HEK293 (cell line): Measurements from ENCODE around the gene MTMR10.

Experiments
- CTCF ChIA-PET: fragments of 350-600 bp; formaldehyde crosslinking; extraction: SDS; loops from one replicate; lab custom pipeline; 2021; ENCODE audit warnings: antibody characterized with exemption; lab: Yijun Ruan, JAX
- POLR2A ChIA-PET: fragments of 300-600 bp; formaldehyde crosslinking; extraction: SDS; loops from one replicate; lab custom pipeline; 2020; ENCODE audit warnings: antibody characterized with exemption, inconsistent platforms; lab: Yijun Ruan, JAX
- H3K27ac ChIP-seq: fragments of 200-500 bp; sonication (Bioruptor generic); 2 replicates; pipeline ENCODE4 v1.5.1; 2014; ENCODE audit warnings: low read depth, low read length, control low read depth, inconsistent platforms; ENCODE audit errors: extremely low read depth
- H3K36me3 ChIP-seq, 2 experiments: fragments of 200-500 bp in 1 of 2; sonication (Bioruptor generic) in 1 of 2; 1 replicate in 1 of 2; 2 replicates in 1 of 2; pipeline ENCODE4 v1.5.1; 2014 to 2017; ENCODE audit warnings: inconsistent platforms in 2 of 2, low read length in 2 of 2; ENCODE audit not compliant: control insufficient read depth in 2 of 2, insufficient read depth in 1 of 2
- H3K4me1 ChIP-seq: fragments of 200-500 bp; sonication (Bioruptor generic); 2 replicates; pipeline ENCODE4 v1.5.1; 2014; ENCODE audit warnings: mild to moderate bottlenecking, low read length, inconsistent platforms; ENCODE audit not compliant: control insufficient read depth, insufficient read depth
- H3K4me3 ChIP-seq: 2 replicates; pipeline ENCODE4 v1.5.1; 2011; ENCODE audit warnings: low read depth, mild to moderate bottlenecking, control low read depth, low read length, moderate library complexity
- H3K9me3 ChIP-seq: fragments of 200-500 bp; sonication (Bioruptor generic); 2 replicates; pipeline ENCODE4 v1.5.1; 2014; ENCODE audit warnings: low read depth, low read length, inconsistent platforms; ENCODE audit not compliant: control insufficient read depth, insufficient read depth
- BCL11A ChIP-seq: fragments of 450-650 bp; formaldehyde crosslinking; IDR thresholded peaks from 2 replicates; pipeline ENCODE4 v1.5.1; 2016; ENCODE audit warnings: low read depth, missing biosample characterization, missing genetic modification characterization
- IKZF3 ChIP-seq: fragments of 450-650 bp; IDR thresholded peaks from 2 replicates; pipeline ENCODE4 v1.5.0; 2018; ENCODE audit warnings: missing biosample characterization, mild to moderate bottlenecking, missing genetic modification characterization, moderate library complexity
- KLF7 ChIP-seq: fragments of 450-650 bp; formaldehyde crosslinking; IDR thresholded peaks from 2 replicates; pipeline ENCODE4 v1.5.1; 2016; ENCODE audit warnings: missing biosample characterization, missing genetic modification characterization, borderline replicate concordance
- SP2 ChIP-seq: fragments of 450-650 bp; formaldehyde crosslinking; IDR thresholded peaks from 2 replicates; pipeline ENCODE4 v1.5.1; 2016; ENCODE audit warnings: missing biosample characterization, missing genetic modification characterization
- ZEB2 ChIP-seq: fragments of 450-650 bp; formaldehyde crosslinking; IDR thresholded peaks from 2 replicates; pipeline ENCODE4 v1.5.1; 2016; ENCODE audit warnings: missing biosample characterization, missing genetic modification characterization
- ZNF132 ChIP-seq: fragments of 450-650 bp; formaldehyde crosslinking; IDR thresholded peaks from 2 replicates; pipeline ENCODE4 v1.5.1; 2017; ENCODE audit warnings: missing biosample characterization, missing genetic modification characterization, borderline replicate concordance
- ZNF211 ChIP-seq: fragments of 450-650 bp; formaldehyde crosslinking; IDR thresholded peaks from 2 replicates; pipeline ENCODE4 v1.5.1; 2016; ENCODE audit warnings: low read depth, missing biosample characterization, missing genetic modification characterization
- ZNF24 ChIP-seq: fragments of 450-650 bp; formaldehyde crosslinking; IDR thresholded peaks from 2 replicates; pipeline ENCODE4 v1.5.1; 2016; ENCODE audit warnings: missing biosample characterization, missing genetic modification characterization
- ZNF248 ChIP-seq: fragments of 450-650 bp; formaldehyde crosslinking; IDR thresholded peaks from 2 replicates; pipeline ENCODE4 v1.5.1; 2017; ENCODE audit warnings: missing biosample characterization, missing genetic modification characterization
- ZNF302 ChIP-seq: fragments of 450-650 bp; formaldehyde crosslinking; IDR thresholded peaks from 2 replicates; pipeline ENCODE4 v1.5.1; 2016; ENCODE audit warnings: missing biosample characterization, missing genetic modification characterization, low read depth
- ZNF366 ChIP-seq: fragments of 450-650 bp; formaldehyde crosslinking; conservative IDR thresholded peaks from 2 replicates; pipeline ENCODE4 v1.5.1; 2016; ENCODE audit warnings: missing biosample characterization, missing genetic modification characterization
- ZNF398 ChIP-seq: fragments of 450-650 bp; formaldehyde crosslinking; IDR thresholded peaks from 2 replicates; pipeline ENCODE4 v1.5.1; 2017; ENCODE audit warnings: missing biosample characterization, missing genetic modification characterization
- ZNF426 ChIP-seq: fragments of 450-650 bp; formaldehyde crosslinking; IDR thresholded peaks from 2 replicates; pipeline ENCODE4 v1.5.1; 2017; ENCODE audit warnings: missing biosample characterization, missing genetic modification characterization, mild to moderate bottlenecking, inconsistent platforms, moderate library complexity
- ZNF510 ChIP-seq: fragments of 450-650 bp; formaldehyde crosslinking; IDR thresholded peaks from 2 replicates; pipeline ENCODE4 v1.5.1; 2018; ENCODE audit warnings: mild to moderate bottlenecking, missing genetic modification characterization, missing biosample characterization; ENCODE audit not compliant: insufficient replicate concordance
- ZNF560 ChIP-seq: fragments of 450-650 bp; formaldehyde crosslinking; IDR thresholded peaks from 2 replicates; pipeline ENCODE4 v1.5.1; 2017; ENCODE audit warnings: missing biosample characterization, missing genetic modification characterization, borderline replicate concordance
- ZNF626 ChIP-seq: fragments of 450-650 bp; sonication (Bioruptor Pico); formaldehyde crosslinking; IDR thresholded peaks from 2 replicates; pipeline ENCODE4 v1.5.1; 2018; ENCODE audit warnings: missing biosample characterization, missing genetic modification characterization, inconsistent platforms
- ZNF629 ChIP-seq: fragments of 450-650 bp; formaldehyde crosslinking; IDR thresholded peaks from 2 replicates; pipeline ENCODE4 v1.5.1; 2017; ENCODE audit warnings: missing biosample characterization, missing genetic modification characterization
- ZNF704 ChIP-seq: fragments of 450-650 bp; formaldehyde crosslinking; IDR thresholded peaks from 2 replicates; pipeline ENCODE4 v1.5.1; 2016; ENCODE audit warnings: missing biosample characterization, missing genetic modification characterization
- ZNF792 ChIP-seq: fragments of 450-650 bp; formaldehyde crosslinking; IDR thresholded peaks from 2 replicates; pipeline ENCODE4 v1.5.1; 2016; ENCODE audit warnings: missing biosample characterization, missing genetic modification characterization
- ZNF830 ChIP-seq: fragments of 450-650 bp; IDR thresholded peaks from 2 replicates; pipeline ENCODE4 v1.5.0; 2018; ENCODE audit warnings: missing biosample characterization, missing genetic modification characterization, low read depth, mild to moderate bottlenecking, moderate library complexity
- TF ChIP-seq, protein P1 (sequence below): fragments of 450-650 bp; formaldehyde crosslinking; conservative IDR thresholded peaks from 2 replicates; pipeline ENCODE4 v1.5.1; 2016; ENCODE audit warnings: low read depth, missing biosample characterization, missing genetic modification characterization

Gene MTMR10

DNA sequence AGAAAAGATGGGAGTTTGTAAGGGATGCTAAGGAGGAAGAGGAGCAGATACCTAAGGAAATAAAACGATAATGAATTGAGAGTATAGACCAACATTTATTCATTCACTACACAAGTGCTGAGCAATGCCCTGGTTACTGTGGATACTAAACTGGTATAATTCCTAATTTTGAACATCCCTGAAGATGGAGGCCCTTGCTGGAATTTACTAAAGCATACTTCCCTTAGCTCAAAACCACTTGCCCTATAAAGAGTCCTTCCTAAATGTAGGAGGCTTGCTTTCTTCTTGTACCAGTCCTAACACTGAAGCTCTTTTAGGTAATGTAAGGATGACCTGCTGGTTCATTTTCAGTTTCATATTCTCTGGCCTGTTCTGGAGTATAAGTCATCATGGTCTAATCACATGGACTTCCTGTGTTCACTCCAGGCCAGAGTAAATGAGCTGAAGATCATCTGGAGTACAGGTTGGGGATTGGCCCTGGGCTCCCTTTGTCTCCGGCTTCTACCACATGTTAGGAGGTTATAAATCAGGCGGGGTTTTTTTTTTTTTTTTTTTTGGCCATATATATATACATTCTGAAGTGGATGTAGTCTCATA lies 40.1 kb upstream of the MTMR10 start:
- no peak for TF ChIP-seq ZNF248 (tag by site-specific recombination)
- TF ChIP-seq SP2 (tag by site-specific recombination) = no peak
- no peak for TF ChIP-seq ZEB2 (tag by site-specific recombination)
- no peak for TF ChIP-seq ZNF24 (tag by site-specific recombination)
- TF ChIP-seq, protein P1, sequence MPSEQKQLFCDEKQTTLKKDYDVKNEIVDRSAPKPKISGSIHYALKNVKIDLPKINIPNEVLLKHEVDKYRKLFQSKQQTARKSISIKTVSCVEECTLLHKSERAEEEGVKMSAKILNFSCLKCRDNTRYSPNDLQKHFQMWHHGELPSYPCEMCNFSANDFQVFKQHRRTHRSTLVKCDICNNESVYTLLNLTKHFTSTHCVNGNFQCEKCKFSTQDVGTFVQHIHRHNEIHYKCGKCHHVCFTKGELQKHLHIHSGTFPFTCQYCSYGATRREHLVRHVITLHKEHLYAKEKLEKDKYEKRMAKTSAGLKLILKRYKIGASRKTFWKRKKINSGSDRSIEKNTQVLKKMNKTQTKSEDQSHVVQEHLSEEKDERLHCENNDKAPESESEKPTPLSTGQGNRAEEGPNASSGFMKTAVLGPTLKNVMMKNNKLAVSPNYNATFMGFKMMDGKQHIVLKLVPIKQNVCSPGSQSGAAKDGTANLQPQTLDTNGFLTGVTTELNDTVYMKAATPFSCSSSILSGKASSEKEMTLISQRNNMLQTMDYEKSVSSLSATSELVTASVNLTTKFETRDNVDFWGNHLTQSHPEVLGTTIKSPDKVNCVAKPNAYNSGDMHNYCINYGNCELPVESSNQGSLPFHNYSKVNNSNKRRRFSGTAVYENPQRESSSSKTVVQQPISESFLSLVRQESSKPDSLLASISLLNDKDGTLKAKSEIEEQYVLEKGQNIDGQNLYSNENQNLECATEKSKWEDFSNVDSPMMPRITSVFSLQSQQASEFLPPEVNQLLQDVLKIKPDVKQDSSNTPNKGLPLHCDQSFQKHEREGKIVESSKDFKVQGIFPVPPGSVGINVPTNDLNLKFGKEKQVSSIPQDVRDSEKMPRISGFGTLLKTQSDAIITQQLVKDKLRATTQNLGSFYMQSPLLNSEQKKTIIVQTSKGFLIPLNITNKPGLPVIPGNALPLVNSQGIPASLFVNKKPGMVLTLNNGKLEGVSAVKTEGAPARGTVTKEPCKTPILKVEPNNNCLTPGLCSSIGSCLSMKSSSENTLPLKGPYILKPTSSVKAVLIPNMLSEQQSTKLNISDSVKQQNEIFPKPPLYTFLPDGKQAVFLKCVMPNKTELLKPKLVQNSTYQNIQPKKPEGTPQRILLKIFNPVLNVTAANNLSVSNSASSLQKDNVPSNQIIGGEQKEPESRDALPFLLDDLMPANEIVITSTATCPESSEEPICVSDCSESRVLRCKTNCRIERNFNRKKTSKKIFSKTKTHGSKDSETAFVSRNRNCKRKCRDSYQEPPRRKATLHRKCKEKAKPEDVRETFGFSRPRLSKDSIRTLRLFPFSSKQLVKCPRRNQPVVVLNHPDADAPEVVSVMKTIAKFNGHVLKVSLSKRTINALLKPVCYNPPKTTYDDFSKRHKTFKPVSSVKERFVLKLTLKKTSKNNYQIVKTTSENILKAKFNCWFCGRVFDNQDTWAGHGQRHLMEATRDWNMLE (tag by site-specific recombination) = no peak
- no peak for TF ChIP-seq ZNF830
- no peak for TF ChIP-seq IKZF3 (tag by site-specific recombination)
- TF ChIP-seq ZNF629 = no peak
- no peak for TF ChIP-seq ZNF398 (tag by site-specific recombination)
- TF ChIP-seq ZNF626 (tag by site-specific recombination) = no peak
- TF ChIP-seq ZNF792 = no peak
- no peak for TF ChIP-seq ZNF211 (tag by site-specific recombination)
- Histone ChIP-seq H3K27ac (no peak overlapping the region), H3K4me3 (no peak overlapping the region), H3K36me3 (no peaks in the 10 kb centered on the region), H3K9me3 (no peaks in the 10 kb centered on the region), H3K4me1 (no peaks in the 10 kb centered on the region)
- ChIA-PET POLR2A (interaction anchor here (0.6 to 0.7 kb wide), 2 partner anchors 1018 to 1671 kb away, joined by 4 to 6 read pairs; no protein-coding TSS in a partner anchor), CTCF (interaction anchor here (0.6 to 0.7 kb wide), 2 partner anchors 40 to 70 kb away, joined by 3 to 6 read pairs; partner anchors contain the start of gene MTMR10)

- no peaks in the 10 kb centered on the region for H3K9me3 ChIP-seq
- no peaks in the 10 kb centered on the region for H3K36me3 ChIP-seq
- TF ChIP-seq ZNF426 (tag by site-specific recombination) (no peak), ZNF132 (no peak), ZNF704 (tag by site-specific recombination) (no peak), ZNF302 (tag by site-specific recombination) (no peak), ZNF366 (no peak), BCL11A (no peak), ZNF830 (no peak), ZNF510 (tag by site-specific recombination) (no peak), KLF7 (tag by site-specific recombination) (no peak), ZNF560 (tag by site-specific recombination) (no peak)
- ChIA-PET CTCF (interaction anchor here (0.9 to 1.1 kb wide), 2 partner anchors 14 to 101 kb away, joined by 3 read pairs; no protein-coding TSS in a partner anchor), POLR2A (no interaction called here)
- no peak overlapping the region for H3K27ac ChIP-seq
- H3K4me1 ChIP-seq = no peaks in the 10 kb centered on the region
- no peak overlapping the region for H3K4me3 ChIP-seq
Observed at GRCh38 chr15:31027910-31028578, 36.6 kb upstream of the MTMR10 start.
